Ishikawa (cell line): ENCODE data around the gene ADCY5.

Experiments
- CEBPB ChIP-seq: IDR thresholded peaks from 2 replicates; pipeline ENCODE4 v1.6.1; 2012
- CREB1 ChIP-seq: IDR thresholded peaks from 2 replicates; pipeline ENCODE4 v1.6.1; 2012; ENCODE audit warnings: low read depth
- EGR1 ChIP-seq: IDR thresholded peaks from 2 replicates; pipeline ENCODE4 v1.6.1; 2012
- EP300 ChIP-seq: IDR thresholded peaks from 2 replicates; pipeline ENCODE4 v1.6.1; 2012; ENCODE audit warnings: borderline replicate concordance
- FOXM1 ChIP-seq: IDR thresholded peaks from 2 replicates; pipeline ENCODE4 v1.6.1; 2012; ENCODE audit warnings: low read depth, borderline replicate concordance
- NFIC ChIP-seq: IDR thresholded peaks from 2 replicates; pipeline ENCODE4 v1.6.1; 2012
- RAD21 ChIP-seq: IDR thresholded peaks from 2 replicates; pipeline ENCODE4 v1.6.1; 2012; ENCODE audit warnings: low read depth
- TAF1 ChIP-seq: IDR thresholded peaks from 2 replicates; pipeline ENCODE4 v1.6.1; 2012; ENCODE audit warnings: low read depth, mild to moderate bottlenecking
- TCF12 ChIP-seq: IDR thresholded peaks from 2 replicates; pipeline ENCODE4 v1.6.1; 2012; ENCODE audit warnings: low read depth
- TEAD4 ChIP-seq: IDR thresholded peaks from 2 replicates; pipeline ENCODE4 v1.6.1; 2012
- YY1 ChIP-seq: IDR thresholded peaks from 2 replicates; pipeline ENCODE4 v1.6.1; 2012; ENCODE audit warnings: low read depth
- ZBTB7A ChIP-seq: IDR thresholded peaks from 2 replicates; pipeline ENCODE4 v1.6.1; 2012; ENCODE audit warnings: low read depth
- TF ChIP-seq, protein P1 (sequence below): IDR thresholded peaks from 2 replicates; pipeline ENCODE4 v1.6.1; 2012
- TF ChIP-seq, protein P2 (sequence below): IDR thresholded peaks from 2 replicates; pipeline ENCODE4 v1.6.1; 2012
- TF ChIP-seq, protein P3 (sequence below): IDR thresholded peaks from 2 replicates; pipeline ENCODE4 v1.6.1; 2012; ENCODE audit warnings: low read depth, mild to moderate bottlenecking

ADCY5 gene

DNA sequence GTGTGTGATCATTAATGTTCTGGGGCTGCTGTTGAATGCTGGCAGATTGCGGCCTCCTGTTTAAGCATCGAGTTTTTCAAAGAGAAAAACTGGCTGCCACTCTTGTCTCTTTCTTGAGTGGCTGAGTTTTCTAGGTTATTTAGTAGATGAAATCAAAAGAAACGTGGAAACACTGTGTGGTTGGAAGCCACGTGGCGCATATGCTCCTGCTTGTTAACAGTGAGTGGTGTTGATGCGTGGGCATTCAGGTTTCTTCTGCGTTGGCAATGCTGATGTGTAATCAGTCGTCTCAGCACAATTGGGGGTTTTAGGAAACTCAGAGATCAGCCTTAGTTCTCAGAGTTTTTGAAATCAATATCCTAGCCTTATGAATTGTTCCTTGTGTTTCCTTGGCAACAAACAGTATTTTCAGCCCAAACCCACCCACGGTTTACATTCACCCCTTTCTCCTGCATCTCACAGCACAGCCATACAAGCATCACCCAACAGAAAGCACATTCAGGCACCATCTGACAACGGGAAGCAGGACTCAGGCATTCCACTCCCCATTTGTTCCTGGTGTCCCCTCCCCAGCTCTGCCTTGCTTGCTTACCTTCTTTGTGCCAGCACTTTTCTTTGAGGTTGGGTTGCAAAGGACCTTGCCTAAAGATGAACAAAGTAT lies 172.4 kb downstream of the ADCY5 start:
- no peak for TF ChIP-seq CEBPB

DNA sequence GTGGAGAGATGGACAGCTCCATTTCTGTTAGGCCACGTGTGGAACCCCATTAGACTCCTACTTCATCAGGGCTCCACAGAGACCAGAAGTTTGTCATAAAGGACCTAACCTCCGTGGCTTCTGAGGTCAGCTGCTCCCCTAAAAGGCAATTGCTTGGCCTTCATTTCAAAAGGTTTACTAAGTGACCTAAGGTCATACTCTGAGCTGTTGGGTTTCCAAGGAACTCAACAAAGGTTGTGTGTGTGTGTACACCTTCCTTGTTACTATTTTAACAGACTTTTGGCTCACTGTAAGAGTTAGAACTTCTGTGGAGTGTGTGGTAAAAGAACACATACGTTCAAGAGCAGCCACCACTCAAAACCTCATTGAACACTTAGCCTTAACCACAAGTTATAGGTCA lies 173.2 kb downstream of the ADCY5 start:
- TF ChIP-seq RAD21 (no peak), NFIC (no peak), CREB1 (no peak), EGR1 (no peak), EP300 (no peak), FOXM1 (no peak), TCF12 (no peak), TEAD4 (no peak)
- TF ChIP-seq, protein P1, sequence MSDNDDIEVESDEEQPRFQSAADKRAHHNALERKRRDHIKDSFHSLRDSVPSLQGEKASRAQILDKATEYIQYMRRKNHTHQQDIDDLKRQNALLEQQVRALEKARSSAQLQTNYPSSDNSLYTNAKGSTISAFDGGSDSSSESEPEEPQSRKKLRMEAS: no peak

DNA sequence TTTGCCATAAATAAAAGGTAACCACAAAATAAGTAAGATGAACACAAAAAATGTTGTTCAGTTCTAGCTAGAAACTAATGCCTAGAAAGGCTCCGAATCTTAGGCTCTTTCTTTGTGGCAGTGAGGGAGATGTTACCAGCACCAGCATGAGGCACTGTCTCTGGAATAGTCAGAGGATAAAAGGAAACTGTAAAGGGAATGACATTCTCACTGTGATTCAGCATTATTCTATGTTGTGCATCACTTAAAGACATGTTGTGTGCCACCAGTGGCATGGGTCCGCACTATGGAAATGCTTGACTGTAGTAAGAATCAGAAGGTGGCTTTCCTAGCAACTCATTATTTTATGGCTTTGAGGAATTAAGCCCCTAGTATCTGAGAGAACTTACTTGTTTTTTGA lies 176.3 kb downstream of the ADCY5 start:
- TF ChIP-seq, protein P2, sequence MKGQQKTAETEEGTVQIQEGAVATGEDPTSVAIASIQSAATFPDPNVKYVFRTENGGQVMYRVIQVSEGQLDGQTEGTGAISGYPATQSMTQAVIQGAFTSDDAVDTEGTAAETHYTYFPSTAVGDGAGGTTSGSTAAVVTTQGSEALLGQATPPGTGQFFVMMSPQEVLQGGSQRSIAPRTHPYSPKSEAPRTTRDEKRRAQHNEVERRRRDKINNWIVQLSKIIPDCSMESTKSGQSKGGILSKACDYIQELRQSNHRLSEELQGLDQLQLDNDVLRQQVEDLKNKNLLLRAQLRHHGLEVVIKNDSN: no peak
- no peak for TF ChIP-seq TCF12
- TF ChIP-seq YY1: no peak
- no peak for TF ChIP-seq TAF1
- no peak for TF ChIP-seq NFIC
- no peak for TF ChIP-seq CREB1
- no peak for TF ChIP-seq FOXM1
- TF ChIP-seq, protein P3, sequence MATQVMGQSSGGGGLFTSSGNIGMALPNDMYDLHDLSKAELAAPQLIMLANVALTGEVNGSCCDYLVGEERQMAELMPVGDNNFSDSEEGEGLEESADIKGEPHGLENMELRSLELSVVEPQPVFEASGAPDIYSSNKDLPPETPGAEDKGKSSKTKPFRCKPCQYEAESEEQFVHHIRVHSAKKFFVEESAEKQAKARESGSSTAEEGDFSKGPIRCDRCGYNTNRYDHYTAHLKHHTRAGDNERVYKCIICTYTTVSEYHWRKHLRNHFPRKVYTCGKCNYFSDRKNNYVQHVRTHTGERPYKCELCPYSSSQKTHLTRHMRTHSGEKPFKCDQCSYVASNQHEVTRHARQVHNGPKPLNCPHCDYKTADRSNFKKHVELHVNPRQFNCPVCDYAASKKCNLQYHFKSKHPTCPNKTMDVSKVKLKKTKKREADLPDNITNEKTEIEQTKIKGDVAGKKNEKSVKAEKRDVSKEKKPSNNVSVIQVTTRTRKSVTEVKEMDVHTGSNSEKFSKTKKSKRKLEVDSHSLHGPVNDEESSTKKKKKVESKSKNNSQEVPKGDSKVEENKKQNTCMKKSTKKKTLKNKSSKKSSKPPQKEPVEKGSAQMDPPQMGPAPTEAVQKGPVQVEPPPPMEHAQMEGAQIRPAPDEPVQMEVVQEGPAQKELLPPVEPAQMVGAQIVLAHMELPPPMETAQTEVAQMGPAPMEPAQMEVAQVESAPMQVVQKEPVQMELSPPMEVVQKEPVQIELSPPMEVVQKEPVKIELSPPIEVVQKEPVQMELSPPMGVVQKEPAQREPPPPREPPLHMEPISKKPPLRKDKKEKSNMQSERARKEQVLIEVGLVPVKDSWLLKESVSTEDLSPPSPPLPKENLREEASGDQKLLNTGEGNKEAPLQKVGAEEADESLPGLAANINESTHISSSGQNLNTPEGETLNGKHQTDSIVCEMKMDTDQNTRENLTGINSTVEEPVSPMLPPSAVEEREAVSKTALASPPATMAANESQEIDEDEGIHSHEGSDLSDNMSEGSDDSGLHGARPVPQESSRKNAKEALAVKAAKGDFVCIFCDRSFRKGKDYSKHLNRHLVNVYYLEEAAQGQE: no peak
- no peak for TF ChIP-seq TEAD4

DNA sequence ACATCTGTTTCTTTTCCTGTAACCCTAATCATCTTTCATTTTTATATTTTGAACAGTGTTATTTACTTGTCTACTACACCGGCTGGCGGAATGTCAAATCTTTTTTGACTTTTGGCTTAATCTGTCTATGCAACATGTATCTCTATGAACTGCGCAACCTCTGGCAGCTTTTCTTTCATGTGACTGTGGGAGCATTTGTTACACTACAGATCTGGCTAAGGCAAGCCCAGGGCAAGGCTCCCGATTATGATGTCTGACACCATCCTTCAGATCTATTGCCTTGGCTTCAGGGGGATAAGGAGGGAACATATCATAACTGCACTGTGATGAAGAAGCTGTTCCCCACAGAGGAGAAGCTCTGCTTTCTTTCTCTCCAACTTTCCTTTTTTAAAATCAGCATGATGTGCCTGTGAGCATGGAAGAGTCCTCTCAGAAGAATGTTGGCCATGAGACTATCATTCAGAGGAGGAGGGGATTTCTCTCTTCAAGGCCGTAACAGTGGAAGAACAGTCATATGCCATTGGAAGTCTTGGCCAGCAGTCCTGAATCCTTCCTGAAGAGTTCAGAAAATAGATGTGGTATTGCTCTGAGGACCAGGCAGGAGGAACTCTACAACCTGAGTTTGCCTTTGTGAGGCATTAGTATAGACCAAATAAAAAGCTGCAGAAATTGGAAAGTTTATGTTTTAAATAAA lies 177.3 kb downstream of the ADCY5 start:
- TF ChIP-seq ZBTB7A (no peak), CEBPB (no peak), EP300 (no peak), EGR1 (no peak), FOXM1 (no peak)

DNA sequence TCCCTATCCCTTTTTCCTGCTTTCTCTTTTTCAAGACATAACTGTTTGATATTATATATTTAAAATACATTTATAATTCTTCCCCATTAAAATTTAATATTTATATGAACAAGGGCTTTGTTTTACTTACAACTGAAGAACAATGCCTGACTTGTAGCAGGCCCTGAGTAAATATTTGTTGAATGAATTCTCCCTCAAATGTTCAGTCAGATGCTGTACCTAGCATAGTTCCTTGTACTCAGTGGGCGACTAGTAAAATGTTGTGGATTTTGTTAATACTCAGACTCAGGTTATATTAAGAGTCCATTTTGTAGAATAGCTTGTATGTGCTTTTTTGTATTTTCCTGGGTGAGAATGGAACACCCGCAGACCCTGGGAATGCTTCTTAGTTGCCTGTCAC lies 178.1 kb downstream of the ADCY5 start:
- TF ChIP-seq CEBPB: no peak
- TF ChIP-seq TCF12: no peak
- no peak for TF ChIP-seq ZBTB7A
- TF ChIP-seq TAF1: no peak
- TF ChIP-seq EP300: no peak
- TF ChIP-seq YY1: no peak
- no peak for TF ChIP-seq FOXM1
- TF ChIP-seq, protein P2: no peak

DNA sequence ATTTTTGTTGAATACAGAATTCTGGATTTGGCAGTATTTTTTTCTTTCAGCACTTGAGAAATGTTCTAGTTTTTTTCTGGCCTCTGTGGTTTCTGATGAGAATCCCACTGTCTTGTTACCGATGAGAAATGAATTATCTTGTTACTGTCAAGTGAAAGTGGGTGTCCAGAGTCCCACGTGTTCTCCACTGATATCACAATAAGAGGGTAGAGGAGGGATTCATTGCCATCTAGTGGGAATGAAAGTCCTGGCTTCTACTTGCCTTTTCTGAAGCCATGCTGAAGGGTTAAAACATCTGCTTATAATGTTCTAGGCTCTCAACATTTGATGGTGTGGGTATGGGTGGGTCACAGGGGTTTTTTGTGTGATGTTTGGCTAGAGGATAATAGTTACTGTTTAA lies 181.1 kb downstream of the ADCY5 start:
- TF ChIP-seq TEAD4: no peak
- TF ChIP-seq CREB1: no peak

DNA sequence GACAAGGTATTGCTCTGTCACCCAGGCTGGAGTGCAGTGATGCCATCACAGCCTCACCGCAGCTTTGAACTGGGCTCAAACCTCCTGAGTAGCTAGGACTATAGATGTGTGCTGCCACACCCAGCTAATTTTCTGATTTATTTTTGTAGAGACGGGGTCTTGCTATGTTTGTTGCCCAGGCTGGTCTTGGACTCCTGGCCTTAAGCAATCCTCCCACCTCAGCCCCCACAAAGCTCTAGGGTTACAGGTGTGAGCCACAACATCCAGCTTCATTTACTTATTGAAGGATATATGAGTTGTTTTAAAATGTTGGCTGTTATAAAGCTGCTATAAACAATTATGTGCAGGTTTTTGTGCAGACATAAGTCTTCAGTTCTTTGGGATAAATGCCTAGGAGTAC lies 184.9 kb downstream of the ADCY5 start:
- TF ChIP-seq FOXM1 (no peak), TAF1 (no peak), TEAD4 (no peak), EGR1 (no peak), RAD21 (no peak), YY1 (no peak), CREB1 (no peak), TCF12 (no peak), EP300 (no peak), ZBTB7A (no peak), CEBPB (no peak), NFIC (no peak)
- TF ChIP-seq, protein P3: no peak
- TF ChIP-seq, protein P1: no peak
- TF ChIP-seq, protein P2: no peak
